ENCODE results near the gene TLR2. TPM values are rescaled to one million over a fixed set of nuclear protein-coding genes. Genes with fewer than 3 reads are reported as not detected.

Gene TLR2
- total RNA-seq, 1 experiment from 2014 or later: 0.90 TPM

DNA sequence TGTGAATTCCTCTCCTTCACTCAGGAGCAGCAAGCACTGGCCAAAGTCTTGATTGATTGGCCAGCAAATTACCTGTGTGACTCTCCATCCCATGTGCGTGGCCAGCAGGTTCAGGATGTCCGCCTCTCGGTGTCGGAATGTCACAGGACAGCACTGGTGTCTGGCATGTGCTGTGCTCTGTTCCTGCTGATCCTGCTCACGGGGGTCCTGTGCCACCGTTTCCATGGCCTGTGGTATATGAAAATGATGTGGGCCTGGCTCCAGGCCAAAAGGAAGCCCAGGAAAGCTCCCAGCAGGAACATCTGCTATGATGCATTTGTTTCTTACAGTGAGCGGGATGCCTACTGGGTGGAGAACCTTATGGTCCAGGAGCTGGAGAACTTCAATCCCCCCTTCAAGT, 20.4 kb downstream of the TLR2 start:
- Histone ChIP-seq H4K5ac (ENCODE audit: insufficient read length, low read depth, low read length) (no peak overlapping the region), H2AFZ (ENCODE audit: low read length) (no peak overlapping the region), H3K27ac (ENCODE audit: insufficient read length, low read depth, low read length) (no peak overlapping the region), H3K79me1 (ENCODE audit: insufficient read depth, low read depth, low read length, poor library complexity, severe bottlenecking) (no peaks in the 10 kb centered on the region), H3K23ac (ENCODE audit: insufficient read length, low read depth, low read length) (no peak overlapping the region), H2AK5ac (ENCODE audit: insufficient read length, low read length) (no peak overlapping the region), H4K91ac (ENCODE audit: insufficient read length, low read depth, low read length) (no peak overlapping the region), H4K20me1 (ENCODE audit: control insufficient read depth, insufficient read depth, insufficient read length) (no peaks in the 10 kb centered on the region), H3K9me3 (ENCODE audit: control insufficient read depth, low read depth, low read length) (no peaks in the 10 kb centered on the region), H3K9ac (ENCODE audit: extremely low read depth, insufficient read length, low read length) (no peak overlapping the region), H4K8ac (replicated peaks; ENCODE audit: insufficient read length, low read depth, low read length) (no peak overlapping the region), H3K79me2 (ENCODE audit: insufficient read depth, low read length) (no peaks in the 10 kb centered on the region), H3K4ac (ENCODE audit: low read depth, low read length) (no peak overlapping the region), H3K18ac (ENCODE audit: insufficient read length, low read depth, low read length) (no peak overlapping the region), H2BK120ac (ENCODE audit: low read depth, low read length, poor library complexity, severe bottlenecking) (no peak overlapping the region), H3K27me3 (ENCODE audit: insufficient read depth, low read length) (no peaks in the 10 kb centered on the region), H3T11ph (ENCODE audit: low read length) (no peak overlapping the region), H3K23me2 (ENCODE audit: insufficient read length, low read depth, low read length, poor library complexity, severe bottlenecking) (no peaks in the 10 kb centered on the region), H3K4me2 (ENCODE audit: insufficient read depth, insufficient read length, low read length) (no peak overlapping the region), H2BK15ac (ENCODE audit: low read depth, low read length) (no peak overlapping the region), H2BK20ac (ENCODE audit: low read depth, low read length, poor library complexity, severe bottlenecking) (no peak overlapping the region), H3K56ac (ENCODE audit: insufficient read length, low read depth, low read length) (no peak overlapping the region), H3K14ac (ENCODE audit: insufficient read depth, low read length) (no peak overlapping the region), H2BK12ac (ENCODE audit: insufficient read length, low read depth, low read length) (no peak overlapping the region), H3K4me1 (ENCODE audit: insufficient read depth, low read length) (no peaks in the 10 kb centered on the region), H2BK5ac (ENCODE audit: insufficient read length, low read length) (no peak overlapping the region)
- no CpG with 5 or more reads among the region's 7 CpGs for WGBS (ENCODE audit: extremely low coverage, insufficient read length, low lambda C conversion rate)
- H3K27me3 Mint-ChIP-seq (ENCODE audit: low read depth): peaks cover 10% of the 10 kb centered on the region
- no peak overlapping the region for H3K4me3 Mint-ChIP-seq
- TF ChIP-seq, protein P1, sequence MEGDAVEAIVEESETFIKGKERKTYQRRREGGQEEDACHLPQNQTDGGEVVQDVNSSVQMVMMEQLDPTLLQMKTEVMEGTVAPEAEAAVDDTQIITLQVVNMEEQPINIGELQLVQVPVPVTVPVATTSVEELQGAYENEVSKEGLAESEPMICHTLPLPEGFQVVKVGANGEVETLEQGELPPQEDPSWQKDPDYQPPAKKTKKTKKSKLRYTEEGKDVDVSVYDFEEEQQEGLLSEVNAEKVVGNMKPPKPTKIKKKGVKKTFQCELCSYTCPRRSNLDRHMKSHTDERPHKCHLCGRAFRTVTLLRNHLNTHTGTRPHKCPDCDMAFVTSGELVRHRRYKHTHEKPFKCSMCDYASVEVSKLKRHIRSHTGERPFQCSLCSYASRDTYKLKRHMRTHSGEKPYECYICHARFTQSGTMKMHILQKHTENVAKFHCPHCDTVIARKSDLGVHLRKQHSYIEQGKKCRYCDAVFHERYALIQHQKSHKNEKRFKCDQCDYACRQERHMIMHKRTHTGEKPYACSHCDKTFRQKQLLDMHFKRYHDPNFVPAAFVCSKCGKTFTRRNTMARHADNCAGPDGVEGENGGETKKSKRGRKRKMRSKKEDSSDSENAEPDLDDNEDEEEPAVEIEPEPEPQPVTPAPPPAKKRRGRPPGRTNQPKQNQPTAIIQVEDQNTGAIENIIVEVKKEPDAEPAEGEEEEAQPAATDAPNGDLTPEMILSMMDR (conservative IDR thresholded peaks at IDR 0.05): no peak
- DNase-seq: no peak
- H3K9me3 Mint-ChIP-seq: no peaks in the 10 kb centered on the region; a peak in 1 of 5 replicates
- no peaks in the 10 kb centered on the region for H3K36me3 Mint-ChIP-seq (ENCODE audit: insufficient read depth in 1 of 3, low read depth in 3 of 3)
- H3K4me1 Mint-ChIP-seq: no peaks in the 10 kb centered on the region
- H3K27ac Mint-ChIP-seq: no peak overlapping the region
